HL-60/S4 treated with retinoic acid at 250 ng/mL for 4 days and 3 days (cell line): ENCODE measurements around the gene UNC80.

Experiments
- in situ Hi-C: fragments of 300-500 bp; cut with MboI; formaldehyde crosslinking; loops from 2 replicates; pipeline ENCODE4 v1.7.0; 2022; ENCODE audit warnings: low sequenced_read_pairs

Gene UNC80

DNA sequence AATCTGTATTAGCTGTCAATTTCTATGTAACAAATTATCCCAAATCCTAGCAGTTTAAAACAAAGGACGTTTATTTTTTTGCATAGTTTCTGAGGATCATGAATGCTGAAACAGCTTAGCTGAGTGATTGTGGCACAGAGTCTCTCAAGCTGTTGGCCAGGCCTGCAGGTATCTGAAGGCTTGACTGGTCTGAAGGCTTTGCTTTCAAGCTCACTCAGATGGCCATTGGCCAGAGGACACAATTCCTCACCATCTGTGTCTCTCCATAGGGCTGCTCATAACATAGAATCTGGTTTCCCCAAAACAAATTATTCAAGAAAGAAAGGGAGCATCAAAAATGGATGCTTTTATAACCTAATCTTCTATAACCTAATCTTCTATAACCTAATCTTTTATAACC, 33.7 kb downstream of the UNC80 start:
- in situ Hi-C loops: no loop called here

DNA sequence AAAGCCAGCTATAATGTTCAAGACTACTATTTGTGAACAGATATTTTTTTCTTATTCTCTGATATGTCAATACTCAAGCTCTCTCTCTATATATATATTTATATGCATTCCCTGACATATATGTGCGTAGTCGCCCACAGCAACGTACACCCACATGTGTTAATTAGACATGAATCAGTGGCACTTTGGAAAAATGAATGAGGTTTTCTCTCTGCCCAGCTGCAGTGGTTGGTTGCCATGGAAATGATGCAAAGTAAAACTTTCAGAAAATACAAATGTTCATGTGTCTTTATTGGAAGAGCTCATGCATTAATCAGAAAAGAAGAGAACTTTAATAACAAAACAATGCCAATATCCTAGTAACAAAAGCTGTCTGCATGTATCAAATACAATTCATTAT, 34.7 kb downstream of the UNC80 start:
- in situ Hi-C loops: no loop called here

DNA sequence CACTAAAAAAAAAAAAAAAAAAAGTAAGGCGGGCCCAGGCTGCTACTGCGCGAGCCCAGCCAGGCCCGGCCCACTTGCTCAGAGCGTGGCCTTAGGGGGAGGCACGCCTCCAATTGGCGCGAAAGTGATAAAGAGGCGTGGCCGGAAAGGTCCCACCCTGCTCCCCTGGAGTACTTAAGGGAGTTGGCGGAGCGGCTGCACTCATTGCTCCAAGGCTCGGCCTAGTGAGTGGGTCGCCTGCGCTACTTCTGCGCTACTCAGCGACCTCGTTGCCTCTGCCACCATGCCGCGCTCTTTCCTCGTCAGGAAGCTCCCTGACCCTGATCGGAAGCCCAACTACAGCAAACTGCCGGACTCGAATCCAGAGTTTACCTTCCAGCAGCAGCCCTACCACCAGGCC, 36.9 kb downstream of the UNC80 start:
- in situ Hi-C loops: no loop called here

DNA sequence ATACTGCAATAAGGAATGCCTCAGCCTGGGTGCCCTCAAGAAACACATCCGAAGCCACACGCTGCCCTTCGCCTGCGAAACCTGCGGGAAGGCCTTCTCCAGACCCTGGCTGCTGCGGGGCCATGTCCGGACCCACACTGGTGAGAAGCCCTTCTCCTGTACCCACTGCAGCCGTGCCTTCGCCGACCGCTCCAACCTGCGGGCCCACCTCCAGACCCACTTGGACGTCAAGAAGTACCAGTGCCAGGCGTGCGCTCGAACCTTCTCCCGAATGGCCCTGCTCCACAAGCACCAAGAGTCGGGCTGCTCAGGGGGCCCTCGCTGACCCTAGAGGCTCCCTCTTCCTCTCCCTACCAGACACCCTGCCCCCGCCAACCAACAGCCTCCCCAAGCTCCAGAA, 37.6 kb downstream of the UNC80 start:
- in situ Hi-C loops: no loop called here

DNA sequence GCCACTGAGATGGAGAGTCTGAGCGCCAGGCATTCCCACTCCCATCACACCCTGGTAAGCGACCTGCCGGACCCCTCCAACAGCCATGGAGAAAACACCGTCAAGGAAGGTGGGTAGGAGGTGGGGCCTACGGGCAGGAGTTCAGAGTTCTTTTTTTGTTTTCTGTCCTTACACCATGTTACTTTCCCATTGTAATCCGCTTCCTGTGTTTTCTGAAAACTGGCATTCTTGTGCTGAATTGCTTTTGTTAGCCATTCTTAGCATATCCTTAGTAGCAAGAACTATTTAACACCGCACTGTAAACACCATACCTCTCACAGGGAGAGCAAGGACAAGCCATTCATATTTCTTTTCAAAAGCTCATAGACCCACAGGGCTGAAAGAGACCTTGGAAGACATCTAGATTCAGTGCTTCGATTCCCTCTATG, 46.2 kb downstream of the UNC80 start:
- in situ Hi-C loops: no loop called here

DNA sequence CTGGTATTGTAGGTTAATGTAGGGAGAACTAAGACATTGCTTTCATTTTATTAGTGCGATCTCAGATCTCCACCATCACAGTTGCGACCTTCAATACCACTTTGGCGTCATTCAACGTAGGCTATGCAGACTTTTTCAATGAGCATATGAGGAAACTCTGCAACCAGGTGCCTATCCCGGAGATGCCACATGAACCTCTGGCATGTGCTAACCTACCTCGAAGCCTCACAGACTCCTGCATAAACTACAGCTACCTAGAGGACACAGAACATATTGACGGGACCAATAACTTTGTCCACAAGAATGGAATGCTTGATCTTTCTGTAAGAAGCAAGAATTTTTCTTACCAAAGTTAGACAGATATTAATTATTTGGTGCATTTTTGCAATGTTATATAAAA, 47.3 kb downstream of the UNC80 start:
- in situ Hi-C loops: no loop called here

DNA sequence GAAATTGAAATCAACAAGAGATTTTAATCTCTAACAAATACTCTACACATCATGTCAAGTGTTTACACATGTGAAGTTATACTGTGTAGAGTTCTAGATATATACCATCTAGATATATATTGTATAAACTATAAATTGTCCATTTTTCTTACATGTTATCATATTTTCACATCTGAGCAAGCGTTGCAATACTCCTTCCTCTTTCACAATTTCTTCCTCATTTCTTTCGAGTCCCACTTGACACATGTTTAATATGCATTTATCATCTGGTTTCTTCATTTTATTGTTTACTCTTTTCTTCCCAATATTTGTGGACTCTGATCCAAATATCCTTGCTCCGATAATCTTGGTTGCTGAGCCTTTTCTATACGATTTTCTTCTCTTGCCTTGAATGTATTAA, 50.2 kb downstream of the UNC80 start:
- in situ Hi-C loops: no loop called here

DNA sequence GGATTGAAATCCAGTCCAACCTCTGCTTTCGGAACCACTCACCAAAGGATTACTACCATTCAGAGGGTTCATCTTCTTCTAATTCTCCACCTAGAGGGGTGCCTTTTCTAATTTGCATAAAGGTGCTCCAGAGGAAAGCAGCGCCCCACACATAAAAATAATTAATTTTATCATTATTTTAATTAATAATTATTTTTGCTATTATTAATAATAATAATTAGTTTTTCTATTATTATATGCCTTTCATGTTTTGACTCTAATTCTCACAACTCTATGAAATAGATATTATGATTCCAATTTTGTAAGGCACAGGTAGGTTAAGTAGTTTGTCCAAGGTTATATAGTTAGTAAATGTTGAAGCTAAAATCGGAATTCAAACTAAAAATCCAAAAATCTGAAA, 51.9 kb downstream of the UNC80 start:
- in situ Hi-C loops: no loop called here

DNA sequence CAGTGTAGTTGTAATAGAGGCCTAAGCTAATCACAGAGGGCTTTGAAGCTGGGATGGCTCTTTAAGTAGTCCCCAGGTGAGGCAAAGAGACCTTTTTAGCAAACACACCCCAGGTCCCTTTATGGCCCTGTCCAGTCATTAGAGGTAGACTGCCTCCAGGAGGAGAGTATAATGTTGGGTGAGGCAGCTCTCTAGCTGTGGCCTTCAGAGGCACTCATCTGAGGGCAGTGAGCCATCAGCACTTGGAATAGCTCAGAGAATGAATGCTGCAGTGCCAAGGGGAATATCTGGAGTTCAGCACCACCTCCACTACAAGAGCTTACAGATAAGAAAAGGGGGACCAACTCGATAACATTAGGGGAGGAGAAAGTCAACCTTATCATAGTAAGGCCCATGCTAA, 52.8 kb downstream of the UNC80 start:
- in situ Hi-C loops: no loop called here

DNA sequence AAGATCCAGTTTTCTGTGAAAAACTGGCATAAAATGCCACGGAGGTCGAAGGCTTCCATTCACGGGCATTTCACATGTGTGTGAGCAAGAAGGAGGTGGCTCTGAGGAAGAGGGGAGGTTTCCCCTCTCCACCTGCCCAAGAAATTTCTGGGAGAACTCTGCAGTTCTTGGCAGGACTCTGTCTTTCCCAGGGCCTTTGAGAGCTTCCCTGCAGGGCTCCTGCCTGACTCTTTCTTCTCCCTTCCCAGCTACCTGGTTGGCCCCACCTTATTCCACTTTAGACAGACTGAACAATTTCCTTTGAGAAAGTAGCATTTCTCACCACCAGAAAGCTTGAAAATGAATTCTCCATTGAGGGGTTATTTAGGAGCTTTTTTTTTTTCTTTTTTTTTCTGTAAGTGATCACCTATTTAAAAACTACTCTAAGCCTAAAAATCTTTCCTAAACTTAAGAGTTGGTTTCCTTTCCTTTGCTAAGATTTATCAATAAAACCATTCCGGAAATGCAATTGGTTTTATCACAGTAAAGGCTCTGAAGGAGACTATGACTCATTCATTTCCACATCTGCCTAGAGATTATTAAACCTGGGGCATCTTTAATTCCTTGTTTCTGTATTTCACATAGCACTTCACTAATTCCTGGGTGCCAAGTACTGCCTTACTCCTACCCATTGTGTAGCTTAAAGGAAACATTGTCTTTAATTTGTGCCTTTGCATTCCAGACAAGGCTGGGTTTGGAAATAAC, 59.3 kb downstream of the UNC80 start:
- in situ Hi-C loops: no loop called here

DNA sequence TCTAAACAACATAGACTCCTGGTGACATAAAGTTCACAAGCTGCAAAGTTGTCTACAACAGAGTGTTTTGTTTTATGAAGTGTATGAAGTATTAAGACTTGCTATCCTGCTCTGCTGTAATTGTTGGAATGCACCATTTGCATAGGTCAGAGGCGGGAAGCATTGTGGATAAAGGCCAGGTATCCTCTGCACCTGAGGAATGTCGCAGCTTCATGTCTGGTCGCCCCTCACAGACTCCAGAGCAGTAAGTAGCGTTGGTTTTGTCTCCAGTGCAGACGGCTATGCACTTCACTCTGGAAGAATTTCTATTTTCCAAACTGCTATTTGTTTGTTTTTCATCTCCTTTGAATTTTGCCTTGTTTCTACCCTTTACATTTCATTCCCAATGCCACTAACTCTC, 63.1 kb downstream of the UNC80 start:
- in situ Hi-C loops: no loop called here

DNA sequence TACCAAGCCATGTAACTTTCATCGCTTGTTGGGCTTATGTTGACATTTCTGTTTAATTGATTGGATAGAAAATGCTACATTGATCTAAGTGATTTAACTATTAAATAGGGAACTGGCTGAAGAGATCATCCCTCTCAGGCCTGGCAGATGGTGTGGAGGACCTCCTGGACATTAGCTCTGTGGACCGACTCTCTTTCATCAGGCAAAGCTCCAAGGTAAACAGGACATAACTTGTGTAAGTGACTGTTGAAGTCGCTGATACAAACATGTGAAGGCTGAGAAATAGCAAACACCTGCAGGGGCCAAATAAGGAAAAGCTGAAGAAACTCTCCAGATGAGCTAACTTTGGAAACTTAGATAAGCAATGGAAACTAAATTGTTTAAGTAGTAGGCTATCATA, 68.8 kb downstream of the UNC80 start:
- in situ Hi-C loops: no loop called here

DNA sequence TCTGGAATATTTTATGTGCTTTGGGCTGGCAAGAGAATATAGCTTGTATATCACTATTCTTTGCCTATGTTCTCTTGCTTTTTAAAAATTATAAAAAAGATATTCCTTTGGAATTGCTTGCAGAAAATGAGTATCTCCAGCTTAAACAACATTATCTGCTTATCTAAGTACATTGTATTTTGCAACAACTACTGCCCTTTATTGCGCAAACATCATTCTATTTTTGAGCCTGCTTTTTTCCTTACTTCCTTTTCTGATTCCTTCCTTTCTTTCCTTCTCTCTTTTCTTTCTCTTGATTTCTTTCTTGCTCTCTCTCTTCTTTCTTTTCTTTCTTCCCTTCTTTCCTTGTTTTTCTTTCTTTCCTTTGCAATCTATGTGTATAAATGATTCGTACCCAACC, 74.0 kb downstream of the UNC80 start:
- in situ Hi-C loops: no loop called here

DNA sequence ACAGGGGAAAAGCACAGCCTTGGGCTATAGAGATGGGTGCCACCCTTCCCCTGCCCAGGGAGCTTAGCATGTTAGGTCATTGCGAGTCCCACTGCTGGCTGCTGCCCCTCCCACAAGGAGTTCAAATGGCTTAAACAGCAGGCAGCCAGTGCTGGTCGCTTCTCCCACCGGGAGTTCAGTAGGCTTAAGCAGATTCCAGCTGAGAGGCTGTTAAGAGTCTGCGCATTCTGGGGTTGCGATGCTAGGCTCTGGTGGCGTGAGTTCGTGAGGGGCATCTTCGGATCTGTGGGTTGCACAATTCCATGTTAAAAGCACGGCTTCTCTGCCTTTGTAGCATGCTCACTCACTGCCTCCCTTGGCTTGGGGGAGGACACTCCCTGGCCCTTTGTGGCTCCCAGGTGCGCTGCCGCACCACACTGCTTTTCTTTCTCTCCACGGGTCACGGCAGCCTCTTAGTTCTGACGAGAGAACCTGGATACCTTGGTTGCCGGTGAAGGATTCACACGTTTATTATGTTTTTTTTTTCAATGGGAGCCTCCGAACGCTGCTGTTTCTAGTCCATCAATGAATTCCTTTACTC, 93.2 kb downstream of the UNC80 start:
- in situ Hi-C loops: no loop called here

DNA sequence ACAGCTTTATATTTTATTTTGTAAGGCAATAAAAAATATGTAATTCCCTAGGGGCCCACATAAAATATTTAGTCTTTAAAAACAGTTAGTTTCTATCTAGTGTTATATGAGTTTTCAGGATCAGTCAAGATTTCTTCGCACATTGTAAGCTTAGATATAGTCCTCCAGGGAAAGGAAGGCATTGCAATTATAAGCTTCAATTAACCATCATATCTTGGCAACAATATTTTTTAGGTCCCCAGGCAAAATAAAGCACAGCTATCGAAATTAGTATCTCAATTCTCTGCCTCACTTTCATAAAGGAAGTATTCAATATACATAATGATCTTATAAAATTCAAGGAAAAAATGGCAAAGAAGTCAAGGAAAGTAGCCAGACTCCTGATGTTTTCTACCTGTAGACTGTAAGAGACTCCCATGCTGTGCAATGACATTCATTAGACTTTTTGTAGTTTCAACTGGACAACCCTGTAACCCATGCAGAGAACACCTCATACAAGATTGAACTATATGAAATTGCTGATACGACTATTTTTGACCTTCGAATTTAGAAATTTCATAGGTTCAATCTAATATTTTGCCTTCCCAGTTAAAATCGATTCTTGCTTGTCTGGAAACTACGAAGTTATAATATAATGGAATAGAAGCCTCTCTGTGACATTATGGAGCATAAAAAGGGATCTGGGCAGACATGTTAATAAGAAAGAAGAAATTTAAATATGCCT, 96.8 kb downstream of the UNC80 start:
- in situ Hi-C loops: no loop called here

DNA sequence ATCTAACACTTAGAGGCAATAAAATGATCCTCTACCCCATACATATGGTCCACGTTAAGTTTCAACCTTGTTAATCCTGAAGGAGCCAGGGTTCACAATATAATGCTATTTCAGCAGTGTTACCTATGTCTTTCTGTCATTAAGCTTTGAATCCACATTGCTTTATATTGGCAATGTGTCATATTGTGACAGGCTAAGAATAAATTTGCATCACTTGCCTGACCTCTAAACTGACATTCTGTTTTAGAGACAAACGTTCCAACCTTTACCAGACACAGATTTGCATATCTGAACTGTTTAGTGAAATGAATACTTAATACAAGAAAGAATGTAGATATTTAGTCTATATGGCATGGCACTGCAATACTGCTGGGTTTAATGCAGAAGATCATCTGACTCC, 98.4 kb downstream of the UNC80 start:
- in situ Hi-C loops: no loop called here

DNA sequence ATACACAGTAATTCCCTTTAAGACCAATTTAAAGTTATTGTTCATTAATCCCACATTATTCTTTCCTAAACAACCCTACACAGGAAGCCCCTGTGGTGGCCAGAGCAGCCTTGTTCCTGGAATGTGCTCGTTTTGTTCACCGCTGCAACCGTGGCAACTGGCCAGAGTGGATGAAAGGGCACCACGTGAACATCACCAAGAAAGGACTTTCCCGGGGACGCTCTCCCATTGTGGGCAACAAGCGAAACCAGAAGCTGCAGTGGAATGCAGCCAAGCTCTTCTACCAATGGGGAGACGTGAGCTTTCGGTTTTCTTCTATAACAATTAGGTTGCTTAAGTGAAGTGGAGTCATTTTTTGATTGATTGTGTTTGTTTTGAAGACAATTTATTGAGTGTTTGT, 101.0 kb downstream of the UNC80 start:
- in situ Hi-C loops: no loop called here

DNA sequence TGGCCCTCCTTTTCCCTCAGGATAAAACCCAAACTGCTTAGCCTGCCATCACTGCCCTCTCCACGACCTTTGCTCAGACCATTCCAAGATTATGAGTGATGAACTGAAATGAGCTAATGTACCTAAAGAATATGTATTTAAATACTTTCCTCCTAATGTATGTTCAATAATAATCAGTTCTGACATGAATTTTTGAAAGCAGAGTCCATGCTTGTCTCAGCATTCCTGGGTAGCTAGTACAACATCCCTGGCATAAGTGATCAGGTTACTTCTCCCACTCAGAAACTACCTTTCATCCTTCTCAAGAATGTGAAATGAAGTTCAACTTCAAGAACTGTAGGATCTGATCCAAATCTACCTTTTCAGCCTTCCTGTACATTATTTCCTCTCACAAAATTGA, 103.6 kb downstream of the UNC80 start:
- in situ Hi-C loops: no loop called here

DNA sequence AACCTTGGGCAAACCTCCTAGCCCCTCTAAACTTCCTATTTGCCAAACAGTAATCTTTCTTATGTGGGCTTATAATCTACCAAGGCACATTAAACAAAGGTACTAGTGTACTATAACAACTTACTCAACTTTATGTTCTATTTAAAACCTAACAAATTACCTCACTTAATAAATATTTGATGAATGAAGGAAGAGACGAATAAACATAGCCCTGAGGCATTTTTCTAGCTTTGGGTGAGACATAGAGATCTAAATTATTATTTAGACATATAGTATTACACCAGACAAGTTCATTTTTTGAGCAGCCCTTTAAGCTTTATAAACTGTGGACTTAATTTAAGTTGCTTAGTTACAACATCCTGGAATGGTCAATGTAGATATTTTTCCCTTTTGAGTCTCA, 104.6 kb downstream of the UNC80 start:
- in situ Hi-C loops: no loop called here

DNA sequence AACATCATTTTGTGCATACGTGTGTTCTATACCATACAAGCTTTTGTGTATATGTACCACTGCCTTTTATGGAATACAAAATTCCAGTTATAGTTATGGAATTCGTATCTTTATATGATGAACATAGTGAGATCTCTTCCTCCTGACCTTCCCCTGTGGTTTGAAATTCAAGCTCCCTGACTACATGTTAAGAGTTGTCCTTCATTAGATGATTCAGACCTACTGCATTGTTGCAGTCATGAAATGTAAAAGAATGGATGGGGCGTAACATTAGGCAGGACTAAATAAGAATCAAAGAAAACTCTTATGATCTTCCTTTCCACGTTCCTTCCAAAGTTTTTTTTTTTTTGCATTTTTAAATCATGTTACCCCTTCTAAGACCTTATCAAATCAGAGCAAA, 107.1 kb downstream of the UNC80 start:
- in situ Hi-C loops: no loop called here

DNA sequence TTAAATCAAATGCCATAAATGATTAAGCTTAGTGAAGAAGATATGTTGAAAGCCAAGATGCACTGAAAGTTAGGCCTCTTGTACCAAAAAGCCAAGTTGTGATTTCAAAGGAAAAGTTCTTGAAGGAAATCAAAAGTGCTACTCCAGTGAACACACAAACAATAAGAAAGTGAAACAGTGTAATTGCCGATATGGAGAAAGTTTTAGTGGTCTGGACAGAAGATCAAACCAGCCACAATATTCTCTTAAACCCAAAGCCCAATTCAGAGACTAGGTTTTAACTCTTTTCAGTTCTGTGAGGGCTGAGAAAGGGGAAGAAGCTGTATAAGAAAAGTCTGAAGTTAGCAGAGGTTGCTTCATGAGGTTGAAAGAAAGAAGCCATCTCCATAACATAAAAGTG, 129.0 kb downstream of the UNC80 start:
- in situ Hi-C loops: no loop called here

DNA sequence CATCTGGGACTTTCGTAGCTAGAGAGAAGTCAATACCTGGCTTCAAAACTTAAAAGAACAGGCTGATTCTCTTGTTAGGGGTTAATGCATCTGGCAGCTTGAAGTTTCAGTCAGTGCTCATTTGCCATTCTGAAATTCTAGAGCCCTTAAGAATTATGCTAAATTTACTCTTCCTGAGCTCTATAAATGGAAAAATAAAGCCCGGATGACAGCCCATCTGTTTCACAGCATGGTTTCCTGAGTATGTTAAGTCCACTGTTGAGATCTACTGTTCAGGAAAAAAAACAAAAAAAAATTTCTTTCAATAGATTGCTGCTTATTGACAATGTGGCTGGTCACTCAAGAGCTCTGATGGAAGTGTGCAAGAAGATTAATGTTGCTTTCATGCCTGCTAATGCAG, 129.5 kb downstream of the UNC80 start:
- in situ Hi-C loops: no loop called here
